ENCODE measurements around the gene STX1B.

GRCh38 chr16:31006086-31006385, 4.4 kb downstream of the STX1B start:
- TF ChIP-seq YY1 (IDR thresholded peaks at IDR 0.05; ENCODE audit: insufficient read depth, insufficient read length): no peak
- no peak for TF ChIP-seq ZNF274 (IDR thresholded peaks at IDR 0.05; ENCODE audit: low read depth, low read length)
